HG02938 (cell line): ENCODE measurements around the gene GMPR.
"Not testable (repeated sequence)": the region's sequence is repeated elsewhere in the genome, so short reads cannot be mapped to it uniquely, and the experiment has no call there.

Source experiments
- ATAC-seq: cut with Tn5 transposase; IDR thresholded peaks from one replicate; pipeline ENCODE4 v1.9.1; 2021; ENCODE audit warnings: mild to moderate bottlenecking, moderate library complexity; ENCODE audit not compliant: unreplicated experiment

GMPR gene

GRCh38 chr6:16244869-16245451 is 6.6 kb downstream of the GMPR start:
- ATAC-seq, result no peak

DNA sequence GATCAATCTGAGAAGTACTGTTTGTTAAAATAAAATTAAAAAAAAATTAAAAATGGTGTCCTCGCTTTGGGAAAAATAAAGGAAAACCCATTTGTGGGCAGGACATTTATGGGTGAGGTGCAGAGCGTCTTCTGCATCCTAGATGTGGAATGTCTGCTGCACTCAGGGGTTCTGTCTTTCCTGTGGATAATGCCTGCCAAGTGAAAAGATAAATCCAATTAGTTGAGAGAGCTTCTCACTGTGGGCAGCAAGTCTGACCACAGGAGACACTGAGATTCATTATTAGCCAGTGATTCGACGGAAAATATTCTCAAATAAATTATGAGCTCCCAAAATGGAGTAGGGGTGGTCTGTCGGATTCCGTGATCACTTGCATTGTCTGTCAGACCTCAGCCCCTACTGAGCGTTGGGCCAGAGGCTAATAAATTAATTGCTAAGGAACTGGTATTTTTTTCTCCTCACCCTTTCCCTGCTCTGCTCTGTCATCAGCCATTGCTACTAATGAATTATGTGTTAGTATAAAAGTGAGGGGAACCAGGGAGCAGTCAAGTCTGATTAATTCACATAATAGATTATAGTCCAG is 10.0 kb downstream of the GMPR start:
- ATAC-seq, result no peak

- no peak for ATAC-seq
These were observed 11.6 kb downstream of the GMPR start for GRCh38 chr6:16249971-16250370.

DNA sequence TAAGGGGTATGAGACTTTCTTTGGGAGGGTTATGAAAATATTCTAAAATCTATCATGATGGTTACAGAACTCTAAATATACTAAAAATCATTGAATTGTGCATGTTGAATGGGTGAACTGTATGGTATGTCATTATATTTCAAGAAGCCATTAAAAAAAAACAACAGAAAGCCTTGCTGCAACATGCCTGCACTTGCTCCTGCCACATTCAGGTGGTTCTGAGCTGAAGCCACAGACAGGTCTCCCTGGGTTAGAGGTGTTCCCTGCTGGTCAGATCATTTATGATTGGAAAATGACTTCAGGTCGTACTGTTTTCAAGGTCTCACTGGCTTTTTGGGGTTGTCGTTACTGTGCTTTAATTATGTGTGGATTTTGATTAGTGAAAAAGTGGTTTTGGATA is 13.3 kb downstream of the GMPR start:
- no peak for ATAC-seq

DNA sequence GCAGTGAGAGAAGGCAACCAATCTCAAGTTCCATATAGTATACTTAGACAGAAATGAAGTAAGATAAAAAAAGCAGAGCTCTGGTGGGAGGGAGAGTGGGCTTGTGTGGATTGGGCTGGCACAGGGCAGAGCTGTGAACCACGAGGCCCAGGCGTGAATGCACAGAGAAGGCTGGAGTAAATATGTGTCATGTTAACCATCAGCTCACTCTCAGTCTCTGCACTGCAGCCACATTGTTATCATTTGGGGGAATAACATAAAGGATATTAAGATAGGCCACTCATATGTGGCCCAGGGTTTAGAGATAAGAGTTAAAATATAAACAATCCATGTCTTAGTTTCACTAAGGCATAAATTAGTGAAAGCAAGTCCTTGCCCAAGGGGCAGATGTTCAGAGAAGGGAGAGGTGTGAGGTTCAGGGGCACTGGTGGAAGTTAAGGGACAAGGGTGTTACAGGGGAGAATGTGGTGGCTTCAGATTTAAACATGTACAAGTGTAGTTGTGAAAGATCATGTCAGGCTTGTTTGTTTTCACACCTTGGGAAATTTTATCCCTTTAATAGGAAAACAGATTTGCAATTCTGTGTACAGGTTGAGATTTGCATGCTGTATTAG is 14.4 kb downstream of the GMPR start:
- no peak for ATAC-seq

DNA sequence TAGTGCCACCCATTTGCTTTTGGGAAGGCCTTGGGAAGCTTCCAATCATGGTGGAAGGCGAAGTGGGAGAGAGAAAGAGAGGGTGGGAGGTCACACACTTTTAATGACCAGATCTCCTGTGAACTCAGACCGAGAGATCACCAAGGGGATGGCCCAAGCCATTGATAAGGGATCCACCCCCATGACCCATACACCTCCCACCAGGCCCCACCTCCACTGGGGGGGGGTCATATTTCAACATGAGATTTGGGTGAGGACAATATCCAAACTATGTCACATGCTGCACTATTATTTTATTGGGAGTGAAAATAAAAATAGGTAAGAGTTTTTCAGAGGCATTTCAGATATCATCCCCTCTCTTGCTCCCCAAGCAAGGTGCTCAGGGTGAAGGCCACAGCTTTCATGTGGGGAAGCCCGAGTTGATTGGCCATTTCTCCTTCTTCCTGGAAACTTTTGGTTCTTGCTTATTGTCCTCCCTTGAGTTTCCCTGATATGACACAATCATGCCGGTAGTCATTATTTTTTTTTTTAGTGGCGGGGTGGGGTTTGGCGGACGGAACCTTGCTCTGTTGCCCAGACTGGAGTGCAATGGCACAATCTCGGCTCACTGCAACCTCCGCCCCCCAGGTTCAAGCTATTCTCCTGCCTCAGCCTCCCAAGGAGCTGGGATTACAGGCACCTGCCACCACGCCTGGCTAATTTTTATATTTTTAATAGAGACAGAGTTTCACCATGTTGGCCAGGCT is 15.2 kb downstream of the GMPR start:
- no peak for ATAC-seq

DNA sequence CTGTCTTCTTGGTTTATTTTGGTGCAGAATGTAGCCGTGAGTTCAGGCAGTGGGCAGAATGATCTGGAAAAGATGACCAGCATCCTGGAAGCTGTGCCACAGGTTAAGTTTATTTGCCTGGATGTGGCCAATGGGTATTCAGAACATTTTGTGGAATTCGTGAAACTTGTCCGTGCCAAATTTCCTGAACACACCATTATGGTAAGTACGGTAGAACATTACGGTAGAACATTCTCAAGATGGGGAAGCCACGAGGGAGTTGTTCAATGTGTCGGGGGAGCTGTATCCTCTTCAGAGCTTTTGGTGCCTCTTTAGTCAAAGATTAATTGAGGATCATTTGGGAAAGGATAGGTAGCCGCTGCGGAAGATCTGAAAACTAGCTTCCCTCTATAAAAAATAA is 16.1 kb downstream of the GMPR start:
- ATAC-seq, result no peak

GRCh38 chr6:16256781-16257180 is 18.4 kb downstream of the GMPR start:
- ATAC-seq, result no peak

DNA sequence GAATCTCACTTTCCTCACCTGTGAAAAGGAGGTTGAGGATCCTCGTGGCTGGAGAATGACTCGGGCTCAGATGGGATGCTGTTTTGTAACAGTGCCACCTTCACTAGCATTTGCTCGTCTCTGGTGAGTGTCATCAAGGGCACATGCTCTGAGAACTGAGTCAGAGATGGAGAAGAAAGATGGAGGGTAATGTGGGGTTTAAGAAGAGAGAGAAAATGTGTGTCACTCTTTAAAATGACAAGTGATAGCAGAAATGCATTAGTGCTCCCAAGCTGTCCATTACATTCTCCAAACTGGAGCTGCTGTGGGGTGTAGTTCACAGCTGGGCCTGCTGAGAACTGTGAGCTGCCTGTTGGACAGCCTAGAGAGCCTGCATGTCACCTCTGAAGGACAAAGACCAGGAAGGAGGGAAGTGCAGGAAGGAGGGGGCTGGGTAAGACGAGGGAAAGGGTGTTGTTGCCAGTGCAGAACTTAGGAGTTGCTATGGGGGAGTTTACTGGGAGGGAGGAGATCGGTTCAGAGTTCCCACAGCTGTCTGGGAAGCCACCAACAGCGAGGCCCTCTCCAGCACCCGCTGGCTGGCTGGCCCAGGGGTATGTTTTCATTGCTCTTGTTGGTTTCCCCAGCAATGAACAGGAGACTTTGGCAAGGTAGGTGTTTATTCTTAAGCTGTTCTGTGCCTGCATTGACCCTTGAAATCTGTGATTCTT is 19.8 kb downstream of the GMPR start:
- ATAC-seq, result no peak

DNA sequence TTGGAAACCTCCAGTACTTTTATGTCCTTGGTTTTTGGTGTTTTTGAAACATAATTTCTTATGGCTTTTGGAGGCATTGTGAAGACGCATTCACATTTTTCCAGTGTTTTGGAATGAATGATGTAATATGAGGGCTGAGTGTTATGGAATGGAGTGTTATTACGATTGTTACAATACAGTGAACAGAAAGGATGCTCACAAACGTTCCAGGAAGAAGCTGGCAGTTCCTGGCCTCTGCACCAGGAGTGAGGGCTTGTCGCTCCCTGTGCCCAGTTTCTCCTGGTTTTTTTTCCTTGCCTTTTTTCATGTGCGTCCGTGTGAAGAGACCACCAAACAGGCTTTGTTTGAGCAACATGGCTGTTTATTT is 20.3 kb downstream of the GMPR start:
- no peak for ATAC-seq

GRCh38 chr6:16259604-16260003 is 21.2 kb downstream of the GMPR start:
- ATAC-seq, result not testable (repeated sequence)

GRCh38 chr6:16260602-16261001 is 22.2 kb downstream of the GMPR start:
- ATAC-seq, result not testable (repeated sequence)

- ATAC-seq, result not testable (repeated sequence)
These were observed 24.4 kb downstream of the GMPR start for GRCh38 chr6:16262773-16263172.

DNA sequence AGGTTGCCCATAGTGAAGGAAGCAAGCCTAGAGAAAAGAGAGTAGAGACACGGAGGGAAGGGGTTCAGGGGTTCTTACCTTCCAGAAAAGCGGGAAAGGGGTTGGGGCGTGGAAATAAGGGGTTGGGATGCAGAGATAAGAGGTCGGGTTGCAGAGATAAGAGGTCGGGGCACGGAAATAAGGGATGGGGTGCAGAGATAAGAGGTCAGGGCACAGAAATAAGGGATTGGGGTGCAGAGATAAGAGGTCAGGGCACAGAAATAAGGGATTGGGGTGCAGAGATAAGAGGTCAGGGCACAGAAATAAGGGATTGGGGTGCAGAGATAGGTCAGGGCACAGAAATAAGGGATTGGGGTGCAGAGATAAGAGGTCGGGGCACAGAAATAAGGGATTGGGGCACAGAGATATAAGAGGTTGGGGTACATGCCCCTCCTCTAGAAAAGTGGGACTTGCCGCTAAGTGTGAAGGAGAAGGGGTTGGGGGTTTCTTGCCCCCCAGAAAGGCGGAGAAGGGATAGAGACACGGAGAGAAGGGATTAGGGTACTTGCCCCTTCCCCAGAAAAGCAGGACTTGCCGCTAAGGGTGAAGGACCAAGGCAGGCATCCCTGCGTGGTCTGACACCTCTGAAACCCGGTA is 25.2 kb downstream of the GMPR start:
- not testable (repeated sequence) for ATAC-seq

DNA sequence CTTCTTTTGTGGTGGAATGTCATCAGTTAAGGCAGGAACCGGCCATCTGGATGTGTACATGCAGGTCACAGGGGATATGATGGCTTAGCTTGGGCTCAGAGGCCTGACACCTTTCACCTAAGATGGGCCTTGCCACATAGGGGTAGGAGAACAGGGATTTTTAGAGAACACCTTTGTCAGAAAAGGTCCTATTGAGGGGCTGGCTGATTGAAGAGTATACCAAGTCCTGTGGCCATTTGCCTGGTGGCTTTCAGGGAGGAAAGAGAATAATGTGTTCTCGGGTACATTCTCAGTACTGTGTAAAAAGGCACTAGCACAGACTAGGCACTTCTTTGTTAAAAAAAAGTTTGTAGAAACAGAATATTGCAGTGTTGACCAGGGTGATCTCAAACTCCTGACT is 26.4 kb downstream of the GMPR start:
- ATAC-seq, result no peak

GRCh38 chr6:16265351-16266341 is 27.3 kb downstream of the GMPR start:
- ATAC-seq, result no peak

- no peak for ATAC-seq
These were observed 29.3 kb downstream of the GMPR start for GRCh38 chr6:16267428-16268263.

- not testable (repeated sequence) for ATAC-seq
These were observed 31.2 kb downstream of the GMPR start for GRCh38 chr6:16269442-16270070.
